Pericardium fibroblast (primary cell): ENCODE results near the gene RBM19. TPM values are rescaled to one million over a fixed set of nuclear protein-coding genes. Genes with fewer than 3 reads are reported as not detected.

Source experiments
- total RNA-seq: library from RNA; depleted of rRNA; stranded (reverse); fragments of >200 nt; gene quantifications from 2 replicates; pipeline ENCODE4 v1.2.3, GENCODE V29; 2015

Gene RBM19, protein sequence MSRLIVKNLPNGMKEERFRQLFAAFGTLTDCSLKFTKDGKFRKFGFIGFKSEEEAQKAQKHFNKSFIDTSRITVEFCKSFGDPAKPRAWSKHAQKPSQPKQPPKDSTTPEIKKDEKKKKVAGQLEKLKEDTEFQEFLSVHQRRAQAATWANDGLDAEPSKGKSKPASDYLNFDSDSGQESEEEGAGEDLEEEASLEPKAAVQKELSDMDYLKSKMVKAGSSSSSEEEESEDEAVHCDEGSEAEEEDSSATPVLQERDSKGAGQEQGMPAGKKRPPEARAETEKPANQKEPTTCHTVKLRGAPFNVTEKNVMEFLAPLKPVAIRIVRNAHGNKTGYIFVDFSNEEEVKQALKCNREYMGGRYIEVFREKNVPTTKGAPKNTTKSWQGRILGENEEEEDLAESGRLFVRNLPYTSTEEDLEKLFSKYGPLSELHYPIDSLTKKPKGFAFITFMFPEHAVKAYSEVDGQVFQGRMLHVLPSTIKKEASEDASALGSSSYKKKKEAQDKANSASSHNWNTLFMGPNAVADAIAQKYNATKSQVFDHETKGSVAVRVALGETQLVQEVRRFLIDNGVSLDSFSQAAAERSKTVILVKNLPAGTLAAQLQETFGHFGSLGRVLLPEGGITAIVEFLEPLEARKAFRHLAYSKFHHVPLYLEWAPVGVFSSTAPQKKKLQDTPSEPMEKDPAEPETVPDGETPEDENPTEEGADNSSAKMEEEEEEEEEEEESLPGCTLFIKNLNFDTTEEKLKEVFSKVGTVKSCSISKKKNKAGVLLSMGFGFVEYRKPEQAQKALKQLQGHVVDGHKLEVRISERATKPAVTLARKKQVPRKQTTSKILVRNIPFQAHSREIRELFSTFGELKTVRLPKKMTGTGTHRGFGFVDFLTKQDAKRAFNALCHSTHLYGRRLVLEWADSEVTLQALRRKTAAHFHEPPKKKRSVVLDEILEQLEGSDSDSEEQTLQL
- 10.5 and 18.8 TPM in 2 replicates for total RNA-seq

GRCh38 chr12:113965951-113966797, at the start of gene RBM19:
Gene RBM19, minus strand, starts transcription at chr12:113966325. Its CDS starts 98 bp downstream, at chr12:113966227.

